A673 (cell line): Measurements from ENCODE around the gene GLRA2. TPM values are rescaled to one million over a fixed set of nuclear protein-coding genes. Genes with fewer than 3 reads are reported as not detected.
"Not testable (repeated sequence)": the region's sequence is repeated elsewhere in the genome, so short reads cannot be mapped to it uniquely, and the experiment has no call there.

ENCODE experiments used
- BruUV-seq: library from RNA; stranded (reverse); fragments of 400-500 nt; replicated peaks from 2 replicates; lab custom pipeline; 2021; lab: Mats Ljungman, UMichigan
- CTCF ChIA-PET: fragments of 300-600 bp; sonication (Branson Sonifier 250); formaldehyde crosslinking; loops from one replicate; lab custom pipeline; 2022; ENCODE audit warnings: antibody characterized with exemption; lab: Charles Lee
- POLR2A ChIA-PET: fragments of 300-600 bp; sonication (Branson Sonifier 250); formaldehyde crosslinking; loops from one replicate; lab custom pipeline; 2022; ENCODE audit warnings: antibody characterized with exemption; ENCODE audit not compliant: low non-redundant PET; lab: Charles Lee
- DNase-seq: peaks from one replicate; pipeline ENCODE4 v3.0.0-alpha.2; 2015; ENCODE audit warnings: low spot score
- H3K27ac ChIP-seq: fragments of 200-600 bp; sonication (generic); 2 replicates; pipeline ENCODE4 v1.5.1; 2016; ENCODE audit warnings: mixed run types, low read depth, mild to moderate bottlenecking, mixed read lengths, antibody characterized with exemption, low read length; ENCODE audit not compliant: poor library complexity, severe bottlenecking
- H3K27me3 ChIP-seq: fragments of 200-600 bp; sonication (generic); replicated peaks from 2 replicates; pipeline ENCODE4 v1.6.1; 2017; ENCODE audit warnings: mixed run types, low read depth, mild to moderate bottlenecking, mixed read lengths, antibody characterized with exemption, low read length; ENCODE audit not compliant: insufficient read depth, poor library complexity
- H3K36me3 ChIP-seq: fragments of 200-600 bp; sonication (generic); 2 replicates; pipeline ENCODE4 v1.6.1; 2016; ENCODE audit warnings: mixed run types, mild to moderate bottlenecking, mixed read lengths, antibody characterized with exemption, low read length; ENCODE audit not compliant: insufficient read depth, poor library complexity, severe bottlenecking
- H3K4me1 ChIP-seq: fragments of 200-600 bp; sonication (generic); 2 replicates; pipeline ENCODE4 v1.6.1; 2017; ENCODE audit warnings: mixed run types, mild to moderate bottlenecking, mixed read lengths, antibody characterized with exemption, low read length; ENCODE audit not compliant: insufficient read depth, poor library complexity, severe bottlenecking
- H3K4me3 ChIP-seq: fragments of 200-600 bp; sonication (generic); 2 replicates; pipeline ENCODE4 v1.5.1; 2016; ENCODE audit warnings: low read depth, mixed run types, mild to moderate bottlenecking, mixed read lengths, low read length; ENCODE audit not compliant: poor library complexity, severe bottlenecking
- H3K9me3 ChIP-seq: fragments of 200-600 bp; sonication (generic); 2 replicates; pipeline ENCODE4 v1.6.1; 2016; ENCODE audit warnings: mixed run types, low read depth, mild to moderate bottlenecking, mixed read lengths, antibody characterized with exemption, low read length; ENCODE audit not compliant: poor library complexity, severe bottlenecking
- EZH2 ChIP-seq: fragments of 200-600 bp; sonication (generic); IDR thresholded peaks from 2 replicates; pipeline ENCODE4 v1.6.1; 2017; ENCODE audit warnings: borderline replicate concordance, low read depth, mild to moderate bottlenecking, mixed read lengths, antibody characterized with exemption, low read length; ENCODE audit not compliant: poor library complexity, severe bottlenecking
- intact Hi-C: fragments of 100-400 bp; cut with micrococcal nuclease; formaldehyde crosslinking; loops from one replicate; pipeline ENCODE4 v1.10.0; 2022; ENCODE audit not compliant: unreplicated experiment
- total RNA-seq: library from RNA; stranded (reverse); gene quantifications from 2 replicates; pipeline ENCODE4 v1.2.3, GENCODE V29; 2021
- TF ChIP-seq, protein P1 (sequence below): fragments of 300-800, 200-600 bp; sonication (generic); conservative IDR thresholded peaks from 2 replicates; pipeline ENCODE4 v1.5.1; 2017; ENCODE audit warnings: low read depth, mild to moderate bottlenecking, antibody characterized with exemption, low read length, moderate library complexity, mixed read lengths

The GLRA2 gene
- total RNA-seq, 1 experiment from 2014 or later: not detected

DNA sequence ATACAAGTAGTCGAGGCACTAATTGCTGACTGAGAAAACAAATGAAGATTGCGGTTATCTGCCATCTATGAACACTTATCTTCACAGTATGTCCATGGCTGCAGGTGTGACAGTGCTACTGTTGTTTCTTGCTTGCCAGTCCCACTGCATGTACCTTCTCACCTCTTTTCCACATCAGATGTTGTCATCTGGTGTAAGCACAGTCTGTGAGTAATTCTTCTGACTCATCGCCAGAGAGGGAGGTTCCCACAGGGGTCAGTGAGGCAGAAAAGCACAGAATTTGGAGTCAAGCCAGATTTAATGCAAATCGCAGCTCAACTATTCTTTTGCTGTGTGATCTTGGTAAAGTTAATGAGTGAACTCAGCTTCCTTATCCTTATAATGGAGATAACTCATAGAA lies 144.4 kb downstream of the GLRA2 start:
- no peaks in the 10 kb centered on the region for H3K36me3 ChIP-seq
- no peaks in the 10 kb centered on the region for H3K27me3 ChIP-seq
- intact Hi-C loops: no loop called here
- H3K4me1 ChIP-seq: no peaks in the 10 kb centered on the region
- TF ChIP-seq, protein P1, sequence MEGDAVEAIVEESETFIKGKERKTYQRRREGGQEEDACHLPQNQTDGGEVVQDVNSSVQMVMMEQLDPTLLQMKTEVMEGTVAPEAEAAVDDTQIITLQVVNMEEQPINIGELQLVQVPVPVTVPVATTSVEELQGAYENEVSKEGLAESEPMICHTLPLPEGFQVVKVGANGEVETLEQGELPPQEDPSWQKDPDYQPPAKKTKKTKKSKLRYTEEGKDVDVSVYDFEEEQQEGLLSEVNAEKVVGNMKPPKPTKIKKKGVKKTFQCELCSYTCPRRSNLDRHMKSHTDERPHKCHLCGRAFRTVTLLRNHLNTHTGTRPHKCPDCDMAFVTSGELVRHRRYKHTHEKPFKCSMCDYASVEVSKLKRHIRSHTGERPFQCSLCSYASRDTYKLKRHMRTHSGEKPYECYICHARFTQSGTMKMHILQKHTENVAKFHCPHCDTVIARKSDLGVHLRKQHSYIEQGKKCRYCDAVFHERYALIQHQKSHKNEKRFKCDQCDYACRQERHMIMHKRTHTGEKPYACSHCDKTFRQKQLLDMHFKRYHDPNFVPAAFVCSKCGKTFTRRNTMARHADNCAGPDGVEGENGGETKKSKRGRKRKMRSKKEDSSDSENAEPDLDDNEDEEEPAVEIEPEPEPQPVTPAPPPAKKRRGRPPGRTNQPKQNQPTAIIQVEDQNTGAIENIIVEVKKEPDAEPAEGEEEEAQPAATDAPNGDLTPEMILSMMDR: no peak
- no peak for TF ChIP-seq EZH2
- no peak overlapping the region for H3K4me3 ChIP-seq
- BruUV-seq: no TSS peak
- POLR2A ChIA-PET: no interaction called here
- H3K27ac ChIP-seq: no peak overlapping the region
- H3K9me3 ChIP-seq: no peaks in the 10 kb centered on the region
- peak; percentile 75 for DNase-seq
- CTCF ChIA-PET: no interaction called here

- intact Hi-C loops: no loop called here
- ChIA-PET POLR2A (no interaction called here), CTCF (no interaction called here)
- no peak for DNase-seq
- no peaks in the 10 kb centered on the region for H3K36me3 ChIP-seq
- H3K27me3 ChIP-seq: no peaks in the 10 kb centered on the region
- H3K27ac ChIP-seq: no peak overlapping the region
- TF ChIP-seq, protein P1: no peak
- no peak for TF ChIP-seq EZH2
- no TSS peak for BruUV-seq
- no peaks in the 10 kb centered on the region for H3K4me1 ChIP-seq
- H3K9me3 ChIP-seq: no peaks in the 10 kb centered on the region
- H3K4me3 ChIP-seq: no peak overlapping the region
Observed at GRCh38 chrX:14675500-14675899, 146.2 kb downstream of the GLRA2 start.

DNA sequence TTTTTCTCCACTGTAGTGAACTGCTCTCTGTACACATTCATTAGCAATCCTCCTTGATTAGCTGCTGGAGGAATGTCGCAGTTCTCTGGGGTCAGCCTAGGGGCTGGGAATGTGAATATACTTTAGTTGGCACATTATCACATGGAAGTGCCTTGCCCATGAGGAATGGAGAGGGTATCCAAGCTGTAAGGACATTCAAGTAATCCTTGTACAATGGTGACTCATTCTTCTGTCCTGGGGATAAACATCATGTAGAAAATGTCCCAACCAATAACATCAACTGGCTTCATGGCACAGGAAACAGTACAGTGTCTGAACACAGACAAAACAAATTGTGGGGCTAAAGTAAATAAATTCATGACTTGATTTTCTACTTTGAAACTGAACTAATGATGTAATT lies 147.1 kb downstream of the GLRA2 start:
- BruUV-seq: no TSS peak
- Histone ChIP-seq H3K4me3 (no peak overlapping the region), H3K27ac (no peak overlapping the region), H3K27me3 (no peaks in the 10 kb centered on the region), H3K4me1 (no peaks in the 10 kb centered on the region), H3K36me3 (no peaks in the 10 kb centered on the region), H3K9me3 (no peaks in the 10 kb centered on the region)
- POLR2A ChIA-PET: no interaction called here
- TF ChIP-seq, protein P1: no peak
- no peak for TF ChIP-seq EZH2
- intact Hi-C loops: no loop called here
- CTCF ChIA-PET: no interaction called here
- DNase-seq: no peak

- POLR2A ChIA-PET, CTCF ChIA-PET, intact Hi-C loops, H3K9me3 ChIP-seq, H3K4me3 ChIP-seq, BruUV-seq, H3K4me1 ChIP-seq, DNase-seq, H3K36me3 ChIP-seq, H3K27ac ChIP-seq, H3K27me3 ChIP-seq: not testable (repeated sequence)
Observed at GRCh38 chrX:14688331-14688730, 159.0 kb downstream of the GLRA2 start.
